Endodermal cell (in vitro differentiated cells): ENCODE results near the gene COL27A1. TPM values are rescaled to one million over a fixed set of nuclear protein-coding genes. Genes with fewer than 3 reads are reported as not detected.

Experiments used
- DNase-seq: peaks from one replicate; pipeline ENCODE4 v3.0.0-alpha.2; 2017
- H3K27ac ChIP-seq: 2 replicates; pipeline ENCODE4 v1.5.1; 2013; ENCODE audit warnings: mild to moderate bottlenecking, low read depth, low read length, moderate library complexity
- H3K27me3 ChIP-seq: 2 replicates; pipeline ENCODE4 v1.6.1; 2013; ENCODE audit warnings: mild to moderate bottlenecking, low read length, moderate library complexity; ENCODE audit not compliant: insufficient read depth, control insufficient read depth, poor library complexity, severe bottlenecking
- H3K36me3 ChIP-seq: 2 replicates; pipeline ENCODE4 v1.7.0; 2013; ENCODE audit warnings: mild to moderate bottlenecking, low read length, moderate library complexity; ENCODE audit not compliant: control insufficient read depth, insufficient read depth
- H3K4me1 ChIP-seq: one replicate; pipeline ENCODE4 v1.7.0; 2013; ENCODE audit warnings: low read length; ENCODE audit not compliant: control insufficient read depth, insufficient read depth
- H3K4me3 ChIP-seq: 2 replicates; pipeline ENCODE4 v1.5.1; 2013; ENCODE audit warnings: mild to moderate bottlenecking, low read length, moderate library complexity
- H3K9ac ChIP-seq: 2 replicates; pipeline ENCODE4 v1.6.1; 2013; ENCODE audit warnings: mild to moderate bottlenecking, low read length, moderate library complexity; ENCODE audit not compliant: poor library complexity, severe bottlenecking; ENCODE audit errors: extremely low read depth
- H3K9me3 ChIP-seq: 2 replicates; pipeline ENCODE4 v1.6.1; 2013; ENCODE audit warnings: mild to moderate bottlenecking, low read length, moderate library complexity; ENCODE audit not compliant: control insufficient read depth
- H3K27ac Mint-ChIP-seq: 2 replicates; pipeline ENCODE4 v1.8.0; 2020; ENCODE audit warnings: mixed read lengths
- H3K27me3 Mint-ChIP-seq: 2 replicates; pipeline ENCODE4 v1.8.0; 2021; ENCODE audit warnings: mild to moderate bottlenecking, mixed read lengths; ENCODE audit not compliant: insufficient read depth
- H3K36me3 Mint-ChIP-seq: 2 replicates; pipeline ENCODE4 v1.8.0; 2020; ENCODE audit warnings: low read depth, mixed read lengths
- H3K4me1 Mint-ChIP-seq: 2 replicates; pipeline ENCODE4 v1.8.0; 2020; ENCODE audit warnings: mixed read lengths
- H3K4me3 Mint-ChIP-seq: 2 replicates; pipeline ENCODE4 v1.8.0; 2020; ENCODE audit warnings: mild to moderate bottlenecking, moderate library complexity, mixed read lengths
- H3K9me3 Mint-ChIP-seq: 2 replicates; pipeline ENCODE4 v1.8.0; 2020; ENCODE audit warnings: mild to moderate bottlenecking, mixed read lengths
- WGBS, 2 experiments: methylation state at CpG; one replicate each; pipeline versions ENCODE4 v1.1.5 to v1.1.7; 2013; ENCODE audit warnings: missing lambda C conversion rate in 2 of 2, mixed read lengths in 1 of 2; ENCODE audit not compliant: insufficient coverage in 1 of 2, insufficient read length in 1 of 2; 5-methylcytosine and 5-hydroxymethylcytosine counted together
- total RNA-seq, 2 donors: library from RNA; stranded (reverse); fragmentation: NEBNext Ultra II Directional in 1 of 2; extraction: Animal tissue kit (Norgen Biotek cat#: 25700) in 1 of 2; gene quantifications; 2 replicates in 1 of 2; 3 replicates in 1 of 2; pipeline ENCODE4 v1.2.1, GENCODE V29; 2021
- TF ChIP-seq, protein P1 (sequence below): fragments of 200-600 bp; sonication (generic); conservative IDR thresholded peaks from 2 replicates; pipeline ENCODE4 v1.5.0; 2021; ENCODE audit warnings: antibody characterized with exemption, mild to moderate bottlenecking

COL27A1 gene
- total RNA-seq, 2 donors from 2014 or later, result 43.8 to 69.5 TPM

DNA sequence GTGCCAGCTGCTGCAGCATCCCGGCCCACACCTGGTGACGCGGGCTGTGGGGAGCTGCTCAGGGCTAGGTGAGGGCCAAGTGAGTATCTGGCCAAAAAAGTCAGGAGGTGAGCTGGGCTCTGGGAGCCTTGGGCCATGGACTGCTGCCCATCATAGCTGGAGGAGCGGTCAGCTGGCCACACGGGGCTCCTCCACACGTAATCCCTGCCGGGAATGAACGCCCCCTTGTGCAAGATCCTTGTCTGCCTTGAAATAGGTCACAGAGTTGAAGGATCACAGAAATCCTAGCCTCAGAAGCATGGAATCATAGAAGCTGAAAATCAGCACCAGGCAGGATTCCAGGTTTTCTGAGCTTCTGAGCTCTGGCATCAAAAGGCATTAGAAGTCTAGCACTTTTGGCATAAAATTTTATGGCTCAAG, 16.8 kb upstream of the COL27A1 start:
- peaks cover 34% of the 10 kb centered on the region for H3K27me3 Mint-ChIP-seq
- Histone ChIP-seq H3K36me3 (no peaks in the 10 kb centered on the region), H3K9ac (no peak overlapping the region), H3K27me3 (peaks cover 6% of the 10 kb centered on the region), H3K27ac (no peak overlapping the region), H3K4me3 (no peak overlapping the region), H3K4me1 (peaks cover 6% of the 10 kb centered on the region), H3K9me3 (no peaks in the 10 kb centered on the region)
- DNase-seq, result no peak
- 85 to 94% methylated on average over 6 to 8 of the region's 8 CpGs for WGBS, 2 experiments
- TF ChIP-seq, protein P1, sequence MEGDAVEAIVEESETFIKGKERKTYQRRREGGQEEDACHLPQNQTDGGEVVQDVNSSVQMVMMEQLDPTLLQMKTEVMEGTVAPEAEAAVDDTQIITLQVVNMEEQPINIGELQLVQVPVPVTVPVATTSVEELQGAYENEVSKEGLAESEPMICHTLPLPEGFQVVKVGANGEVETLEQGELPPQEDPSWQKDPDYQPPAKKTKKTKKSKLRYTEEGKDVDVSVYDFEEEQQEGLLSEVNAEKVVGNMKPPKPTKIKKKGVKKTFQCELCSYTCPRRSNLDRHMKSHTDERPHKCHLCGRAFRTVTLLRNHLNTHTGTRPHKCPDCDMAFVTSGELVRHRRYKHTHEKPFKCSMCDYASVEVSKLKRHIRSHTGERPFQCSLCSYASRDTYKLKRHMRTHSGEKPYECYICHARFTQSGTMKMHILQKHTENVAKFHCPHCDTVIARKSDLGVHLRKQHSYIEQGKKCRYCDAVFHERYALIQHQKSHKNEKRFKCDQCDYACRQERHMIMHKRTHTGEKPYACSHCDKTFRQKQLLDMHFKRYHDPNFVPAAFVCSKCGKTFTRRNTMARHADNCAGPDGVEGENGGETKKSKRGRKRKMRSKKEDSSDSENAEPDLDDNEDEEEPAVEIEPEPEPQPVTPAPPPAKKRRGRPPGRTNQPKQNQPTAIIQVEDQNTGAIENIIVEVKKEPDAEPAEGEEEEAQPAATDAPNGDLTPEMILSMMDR, result peak; percentile 25
- H3K4me1 Mint-ChIP-seq, result no peaks in the 10 kb centered on the region
- H3K4me3 Mint-ChIP-seq, result no peak overlapping the region
- no peaks in the 10 kb centered on the region for H3K36me3 Mint-ChIP-seq
- H3K9me3 Mint-ChIP-seq, result no peaks in the 10 kb centered on the region
- no peak overlapping the region for H3K27ac Mint-ChIP-seq

DNA sequence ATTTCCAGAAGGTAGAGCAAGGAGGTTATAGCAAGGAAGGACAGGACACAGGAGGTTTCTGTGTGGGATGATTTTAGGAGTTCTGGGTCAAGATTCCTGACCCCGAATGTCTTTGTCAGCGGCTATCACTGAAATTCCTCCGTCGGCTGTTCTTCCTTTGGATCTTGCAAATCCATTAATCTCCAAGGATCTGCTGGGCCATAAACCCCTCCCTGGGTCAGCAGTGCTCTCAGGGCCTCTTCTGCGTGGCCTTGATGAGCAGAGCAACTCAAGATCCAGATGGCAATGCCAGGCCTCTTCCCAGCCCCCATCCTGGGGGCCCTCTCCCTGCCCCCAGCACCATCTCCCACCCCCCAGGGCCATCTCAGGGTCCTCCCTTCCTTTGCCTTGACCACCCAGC, 16.3 kb upstream of the COL27A1 start:
- Histone ChIP-seq H3K9ac (no peak overlapping the region), H3K4me3 (no peak overlapping the region), H3K36me3 (no peaks in the 10 kb centered on the region), H3K27ac (no peak overlapping the region), H3K27me3 (peaks cover 6% of the 10 kb centered on the region), H3K9me3 (no peaks in the 10 kb centered on the region), H3K4me1 (peaks cover 6% of the 10 kb centered on the region)
- WGBS, 2 experiments, result 87 to 100% methylated on average over 3 to 5 of the region's 5 CpGs
- Mint-ChIP-seq H3K36me3 (no peaks in the 10 kb centered on the region), H3K4me1 (no peaks in the 10 kb centered on the region), H3K4me3 (no peak overlapping the region), H3K27ac (no peak overlapping the region), H3K27me3 (peaks cover 34% of the 10 kb centered on the region), H3K9me3 (no peaks in the 10 kb centered on the region)
- no peak for DNase-seq
- TF ChIP-seq, protein P1, result no peak

DNA sequence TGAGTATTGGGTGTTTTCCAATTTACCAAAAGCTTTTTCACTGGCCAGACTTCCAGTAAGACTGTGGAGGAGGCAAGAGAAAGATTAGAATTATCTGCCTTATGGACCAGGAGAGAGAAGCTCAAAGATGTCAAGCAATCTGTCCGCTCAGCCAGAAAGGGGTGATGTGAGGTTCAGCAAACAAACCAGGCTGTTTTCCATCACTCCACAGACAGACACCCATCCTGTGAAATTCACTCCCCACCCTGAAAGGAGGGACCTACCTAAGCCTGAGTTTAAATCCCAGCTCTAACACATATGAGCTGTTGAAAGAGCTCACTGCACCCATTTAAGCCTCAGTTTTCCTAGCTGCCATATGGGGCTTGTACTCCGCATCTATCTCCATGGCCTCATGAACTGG, 14.9 kb upstream of the COL27A1 start:
- DNase-seq, result no peak
- Mint-ChIP-seq H3K4me1 (no peaks in the 10 kb centered on the region), H3K9me3 (no peaks in the 10 kb centered on the region), H3K36me3 (no peaks in the 10 kb centered on the region), H3K27ac (no peak overlapping the region), H3K4me3 (no peak overlapping the region), H3K27me3 (peaks cover 29% of the 10 kb centered on the region)
- Histone ChIP-seq H3K4me3 (no peak overlapping the region), H3K9me3 (no peaks in the 10 kb centered on the region), H3K27ac (no peak overlapping the region), H3K9ac (no peak overlapping the region), H3K36me3 (no peaks in the 10 kb centered on the region), H3K27me3 (peaks cover 6% of the 10 kb centered on the region), H3K4me1 (peaks cover 6% of the 10 kb centered on the region)
- 97 to 100% methylated on average over 1 to 2 of the region's 2 CpGs for WGBS, 2 experiments
- TF ChIP-seq, protein P1, result no peak
